ENCODE data around the gene PODXL2. TPM values are rescaled to one million over a fixed set of nuclear protein-coding genes. Genes with fewer than 3 reads are reported as not detected.

The PODXL2 gene
- polyA plus RNA-seq, 1 donor (not counting 4 experiments of a cell fraction or from before 2014, with no cell fraction given) = 1.6 TPM

GRCh38 chr3:127612966-127613365 is 16.0 kb upstream of the PODXL2 start:
- Histone ChIP-seq H3K27ac (ENCODE audit: control insufficient read depth, insufficient read depth, low read length) (no peak overlapping the region), H2AFZ (ENCODE audit: control insufficient read depth, low read length) (no peak overlapping the region), H3K4me3 (ENCODE audit: control insufficient read depth in 2 of 3, extremely low read depth in 1 of 3, insufficient read depth in 2 of 3, low read depth in 1 of 3, low read length in 3 of 3) (no peak overlapping the region), H4K20me1 (ENCODE audit: control insufficient read depth, extremely low read depth, insufficient read depth, low read length) (no peaks in the 10 kb centered on the region), H3K4me1 (ENCODE audit: control insufficient read depth, extremely low read depth, insufficient read depth, low read length) (no peaks in the 10 kb centered on the region), H3K9ac (ENCODE audit: control insufficient read depth, extremely low read depth, insufficient read depth, low read length) (no peak overlapping the region), H3K9me1 (ENCODE audit: control insufficient read depth, extremely low read depth, insufficient read depth, low read length) (no peaks in the 10 kb centered on the region), H3K79me2 (ENCODE audit: control insufficient read depth, insufficient read depth, low read length) (no peaks in the 10 kb centered on the region), H3K27me3 (ENCODE audit: control insufficient read depth, extremely low read depth, insufficient read depth, low read length) (no peaks in the 10 kb centered on the region), H3K9me3 (ENCODE audit: control insufficient read depth, low read depth, low read length) (no peaks in the 10 kb centered on the region), H3K36me3 (ENCODE audit: control insufficient read depth in 2 of 2, extremely low read depth in 1 of 2, insufficient read depth in 2 of 2, low read length in 2 of 2) (peaks cover 8 to 36% of the 10 kb centered on the region in 2 experiments), H3K4me2 (ENCODE audit: control insufficient read depth, extremely low read depth, insufficient read depth, low read depth, low read length) (no peak overlapping the region)
- TF ChIP-seq CTCF (optimal IDR thresholded peaks at IDR 0.05 in 1 of 3, IDR thresholded peaks at IDR 0.05 in 1 of 3, conservative IDR thresholded peaks at IDR 0.05 in 1 of 3; ENCODE audit: extremely low read depth in 1 of 3, insufficient read depth in 2 of 3, low read length in 3 of 3) (no peak), EZH2 (IDR thresholded peaks at IDR 0.05; ENCODE audit: low read length) (no peak)
- dilution Hi-C loops (cut with MboI; ENCODE audit: extremely low pct_ligation_motif_present, low sequenced_read_pairs) = no loop called here
- DNase-seq (ENCODE audit: low read depth, low spot score) (no peak), FAIRE-seq (no peak)

- Histone ChIP-seq H3K36me3 (ENCODE audit: control insufficient read depth in 2 of 2, extremely low read depth in 1 of 2, insufficient read depth in 2 of 2, low read length in 2 of 2) (peaks cover 8 to 36% of the 10 kb centered on the region in 2 experiments), H3K79me2 (ENCODE audit: control insufficient read depth, insufficient read depth, low read length) (no peaks in the 10 kb centered on the region), H3K9me3 (ENCODE audit: control insufficient read depth, low read depth, low read length) (no peaks in the 10 kb centered on the region), H3K27ac (ENCODE audit: control insufficient read depth, insufficient read depth, low read length) (no peak overlapping the region), H3K9ac (ENCODE audit: control insufficient read depth, extremely low read depth, insufficient read depth, low read length) (no peak overlapping the region), H3K9me1 (ENCODE audit: control insufficient read depth, extremely low read depth, insufficient read depth, low read length) (no peaks in the 10 kb centered on the region), H3K4me3 (ENCODE audit: control insufficient read depth in 2 of 3, extremely low read depth in 1 of 3, insufficient read depth in 2 of 3, low read depth in 1 of 3, low read length in 3 of 3) (no peak overlapping the region), H3K4me2 (ENCODE audit: control insufficient read depth, extremely low read depth, insufficient read depth, low read depth, low read length) (no peak overlapping the region), H3K27me3 (ENCODE audit: control insufficient read depth, extremely low read depth, insufficient read depth, low read length) (no peaks in the 10 kb centered on the region), H4K20me1 (ENCODE audit: control insufficient read depth, extremely low read depth, insufficient read depth, low read length) (no peaks in the 10 kb centered on the region), H3K4me1 (ENCODE audit: control insufficient read depth, extremely low read depth, insufficient read depth, low read length) (no peaks in the 10 kb centered on the region), H2AFZ (ENCODE audit: control insufficient read depth, low read length) (no peak overlapping the region)
- DNase-seq (ENCODE audit: low read depth, low spot score) (no peak), FAIRE-seq (no peak)
- TF ChIP-seq CTCF (optimal IDR thresholded peaks at IDR 0.05 in 1 of 3, IDR thresholded peaks at IDR 0.05 in 1 of 3, conservative IDR thresholded peaks at IDR 0.05 in 1 of 3; ENCODE audit: extremely low read depth in 1 of 3, insufficient read depth in 2 of 3, low read length in 3 of 3) = no peak
- dilution Hi-C loops (cut with MboI; ENCODE audit: extremely low pct_ligation_motif_present, low sequenced_read_pairs) = no loop called here
Measured at GRCh38 chr3:127613406-127613805, 15.6 kb upstream of the PODXL2 start.

All from keratinocyte (primary cell).